ENCODE data around the gene SIGLEC11. TPM values are rescaled to one million over a fixed set of nuclear protein-coding genes. Genes with fewer than 3 reads are reported as not detected.
A peak's percentile ranks its signal among the peaks of the same experiment; 100 is the strongest.
"Not testable (repeated sequence)": the region's sequence is repeated elsewhere in the genome, so short reads cannot be mapped to it uniquely, and the experiment has no call there.

SIGLEC11 gene, protein sequence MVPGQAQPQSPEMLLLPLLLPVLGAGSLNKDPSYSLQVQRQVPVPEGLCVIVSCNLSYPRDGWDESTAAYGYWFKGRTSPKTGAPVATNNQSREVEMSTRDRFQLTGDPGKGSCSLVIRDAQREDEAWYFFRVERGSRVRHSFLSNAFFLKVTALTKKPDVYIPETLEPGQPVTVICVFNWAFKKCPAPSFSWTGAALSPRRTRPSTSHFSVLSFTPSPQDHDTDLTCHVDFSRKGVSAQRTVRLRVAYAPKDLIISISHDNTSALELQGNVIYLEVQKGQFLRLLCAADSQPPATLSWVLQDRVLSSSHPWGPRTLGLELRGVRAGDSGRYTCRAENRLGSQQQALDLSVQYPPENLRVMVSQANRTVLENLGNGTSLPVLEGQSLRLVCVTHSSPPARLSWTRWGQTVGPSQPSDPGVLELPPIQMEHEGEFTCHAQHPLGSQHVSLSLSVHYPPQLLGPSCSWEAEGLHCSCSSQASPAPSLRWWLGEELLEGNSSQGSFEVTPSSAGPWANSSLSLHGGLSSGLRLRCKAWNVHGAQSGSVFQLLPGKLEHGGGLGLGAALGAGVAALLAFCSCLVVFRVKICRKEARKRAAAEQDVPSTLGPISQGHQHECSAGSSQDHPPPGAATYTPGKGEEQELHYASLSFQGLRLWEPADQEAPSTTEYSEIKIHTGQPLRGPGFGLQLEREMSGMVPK
- not detected for total RNA-seq

DNA sequence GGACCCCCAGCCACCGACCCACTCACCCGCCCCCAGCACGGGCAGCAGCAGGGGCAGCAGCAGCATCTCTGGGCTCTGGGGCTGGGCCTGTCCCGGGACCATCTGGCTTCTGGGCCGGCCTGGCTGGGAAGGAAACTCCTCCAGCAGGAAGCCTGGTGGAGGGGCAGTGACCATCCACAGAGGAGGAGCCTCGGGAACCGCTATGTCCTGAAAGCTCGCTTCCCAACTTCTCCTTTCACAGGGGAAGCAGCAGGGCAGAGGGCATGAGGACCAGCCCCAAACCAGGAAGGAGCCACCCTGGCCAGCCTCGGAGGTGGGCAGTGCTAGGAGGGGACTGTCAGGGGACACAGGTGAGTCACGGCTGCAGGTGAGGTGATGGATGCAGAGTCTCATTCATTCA lies at the start of gene SIGLEC11:
SIGLEC11 (minus strand) TSS at position 193 of the 400 bp plus-strand sequence; CDS start at position 102, 91 bp downstream.
- H3K27me3 Mint-ChIP-seq; H3K36me3 Mint-ChIP-seq (ENCODE audit: low read depth); CTCF ChIA-PET; DNase-seq; H3K9me3 Mint-ChIP-seq; H3K4me3 Mint-ChIP-seq; H3K27ac Mint-ChIP-seq; POLR2A ChIA-PET; H3K4me1 Mint-ChIP-seq: not testable (repeated sequence)

DNA sequence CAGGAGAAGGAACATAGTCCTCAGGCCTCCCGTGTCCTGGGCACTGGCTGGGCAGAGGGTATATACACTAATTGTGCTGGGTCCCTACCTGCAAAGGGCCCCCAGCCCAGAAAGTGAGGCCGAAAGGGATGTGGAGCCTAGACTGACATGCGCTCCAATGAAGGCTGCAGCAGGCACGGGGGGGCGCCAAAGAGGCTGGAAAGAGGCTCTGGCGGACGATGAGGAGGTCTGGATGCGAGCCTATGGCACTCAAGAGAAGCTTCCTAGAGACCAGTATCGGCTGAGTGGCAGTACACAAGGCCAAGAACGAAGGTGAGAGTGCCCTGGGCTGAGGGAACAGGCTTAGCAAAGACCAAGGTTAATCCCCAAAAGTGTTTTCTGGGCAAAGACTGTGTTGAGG lies 47.6 kb upstream of the SIGLEC11 start:
- ChIA-PET POLR2A (no interaction called here), CTCF (interaction anchor here (0.5 kb wide), 1 partner anchor 523 kb away, joined by 6 read pairs; no protein-coding TSS in a partner anchor)
- Mint-ChIP-seq H3K27me3 (no peaks in the 10 kb centered on the region), H3K36me3 (ENCODE audit: low read depth) (peaks cover 52% of the 10 kb centered on the region), H3K27ac (no peak overlapping the region), H3K4me3 (no peak overlapping the region), H3K4me1 (peaks cover 20% of the 10 kb centered on the region), H3K9me3 (no peaks in the 10 kb centered on the region)
- DNase-seq: no peak

GRCh38 chr19:50007947-50008346 lies 47.0 kb upstream of the SIGLEC11 start:
- H3K36me3 Mint-ChIP-seq (ENCODE audit: low read depth): peaks cover 52% of the 10 kb centered on the region
- ChIA-PET CTCF (no interaction called here), POLR2A (no interaction called here)
- H3K27me3 Mint-ChIP-seq: no peaks in the 10 kb centered on the region
- no peak for DNase-seq
- H3K4me1 Mint-ChIP-seq: peaks cover 26% of the 10 kb centered on the region
- no peaks in the 10 kb centered on the region for H3K9me3 Mint-ChIP-seq
- H3K4me3 Mint-ChIP-seq: no peak overlapping the region
- no peak overlapping the region for H3K27ac Mint-ChIP-seq

DNA sequence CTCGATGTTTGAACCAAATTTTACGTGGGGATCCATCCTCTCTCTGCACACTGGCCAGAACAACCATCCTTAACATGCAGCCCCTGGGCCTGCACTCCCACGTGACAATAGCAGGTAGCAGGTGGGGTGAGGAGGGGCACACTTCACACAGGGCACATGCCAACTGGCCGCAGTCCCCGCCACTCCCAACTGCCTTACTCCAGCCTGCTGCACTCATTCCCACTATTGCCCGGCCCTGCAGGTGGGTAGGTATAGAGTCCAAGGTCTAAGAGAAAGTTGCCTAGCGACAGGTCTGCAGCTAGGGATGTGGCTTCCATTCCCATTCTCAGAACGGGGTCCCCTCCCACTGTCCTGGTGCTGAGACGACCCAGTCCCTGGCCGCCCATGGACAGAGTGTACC lies 46.2 kb upstream of the SIGLEC11 start:
- Mint-ChIP-seq H3K4me1 (peaks cover 32% of the 10 kb centered on the region), H3K27me3 (no peaks in the 10 kb centered on the region), H3K36me3 (ENCODE audit: low read depth) (peaks cover 54% of the 10 kb centered on the region), H3K4me3 (no peak overlapping the region), H3K9me3 (no peaks in the 10 kb centered on the region), H3K27ac (no peak overlapping the region)
- CTCF ChIA-PET: no interaction called here
- POLR2A ChIA-PET: no interaction called here
- no peak for DNase-seq

DNA sequence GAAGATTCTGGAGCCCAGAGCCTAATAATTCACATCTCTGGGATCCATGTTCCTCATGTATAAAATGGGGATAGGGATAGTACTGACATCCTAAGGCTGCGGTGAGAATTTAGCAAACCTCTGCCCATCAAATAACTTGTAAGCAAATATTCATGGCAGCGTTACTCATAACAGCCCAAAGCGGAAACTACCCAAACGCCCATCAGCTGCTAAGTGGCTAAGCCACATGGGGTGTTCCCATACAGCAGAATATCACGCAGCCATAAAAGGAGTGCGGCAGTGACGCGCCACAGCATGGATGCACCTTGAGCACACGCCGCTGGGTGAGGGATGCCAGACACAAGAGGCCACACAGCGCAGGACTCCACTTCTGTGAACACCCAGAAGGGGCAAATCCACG lies 44.5 kb upstream of the SIGLEC11 start:
- Mint-ChIP-seq H3K36me3 (ENCODE audit: low read depth) (peaks cover 56% of the 10 kb centered on the region), H3K9me3 (no peaks in the 10 kb centered on the region), H3K4me1 (peaks cover 33% of the 10 kb centered on the region), H3K4me3 (no peak overlapping the region), H3K27me3 (no peaks in the 10 kb centered on the region), H3K27ac (no peak overlapping the region)
- POLR2A ChIA-PET: no interaction called here
- DNase-seq: no peak
- CTCF ChIA-PET: interaction anchor here (0.6 kb wide), 1 partner anchor 48 kb away, joined by 4 read pairs; no protein-coding TSS in a partner anchor

DNA sequence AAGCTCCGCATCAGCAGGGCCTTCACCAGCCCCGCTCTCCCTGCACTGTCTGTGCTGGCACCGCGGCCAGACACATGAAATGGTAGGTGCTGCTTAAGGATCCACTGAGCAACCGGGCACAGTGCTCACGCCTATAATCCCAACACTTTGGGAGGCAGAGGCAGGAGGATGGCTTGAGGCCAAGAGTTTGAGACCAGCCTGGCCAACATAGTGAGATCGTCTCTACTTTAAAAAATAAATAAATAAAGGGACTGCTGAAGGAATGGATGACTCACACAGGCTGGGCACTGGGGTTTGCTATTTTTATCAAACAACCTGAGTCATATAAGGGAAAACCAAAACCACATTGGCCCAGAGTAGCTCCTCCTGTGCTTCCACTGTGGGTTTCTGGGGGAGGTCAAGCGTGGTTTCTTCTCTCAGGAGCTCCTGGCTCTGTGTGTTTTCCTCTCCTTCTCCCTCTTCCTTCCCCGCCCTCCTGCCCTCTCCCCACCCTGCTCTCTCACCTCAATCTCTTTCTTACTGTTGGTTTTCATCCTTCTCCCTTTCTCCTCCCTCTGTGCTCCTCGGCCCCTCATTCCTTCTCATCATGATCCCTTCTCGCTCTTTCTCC lies 42.9 kb upstream of the SIGLEC11 start:
- Mint-ChIP-seq H3K4me3 (peak overlapping the region; percentile 35), H3K27ac (no peak overlapping the region), H3K27me3 (no peaks in the 10 kb centered on the region), H3K9me3 (no peaks in the 10 kb centered on the region), H3K36me3 (ENCODE audit: low read depth) (peaks cover 64% of the 10 kb centered on the region), H3K4me1 (peaks cover 35% of the 10 kb centered on the region)
- CTCF ChIA-PET: interaction anchor here (1.0 to 1.2 kb wide), 2 partner anchors 20 to 21 kb away, joined by 3 read pairs; no protein-coding TSS in a partner anchor
- POLR2A ChIA-PET: no interaction called here
- peak; percentile 37 for DNase-seq

GRCh38 chr19:50003254-50003788 lies 42.3 kb upstream of the SIGLEC11 start:
- peaks cover 59% of the 10 kb centered on the region for H3K36me3 Mint-ChIP-seq (ENCODE audit: low read depth)
- ChIA-PET CTCF (interaction anchor here (1.2 kb wide), 1 partner anchor 20 kb away, joined by 3 read pairs; no protein-coding TSS in a partner anchor), POLR2A (no interaction called here)
- H3K27ac Mint-ChIP-seq: no peak overlapping the region
- H3K4me3 Mint-ChIP-seq: no peak overlapping the region
- no peaks in the 10 kb centered on the region for H3K27me3 Mint-ChIP-seq
- DNase-seq: no peak
- H3K9me3 Mint-ChIP-seq: no peaks in the 10 kb centered on the region
- H3K4me1 Mint-ChIP-seq: peaks cover 35% of the 10 kb centered on the region

- peaks cover 60% of the 10 kb centered on the region for H3K36me3 Mint-ChIP-seq (ENCODE audit: low read depth)
- no peaks in the 10 kb centered on the region for H3K9me3 Mint-ChIP-seq
- POLR2A ChIA-PET: no interaction called here
- CTCF ChIA-PET: interaction anchor here (0.6 to 1.4 kb wide), 3 partner anchors 9 to 16 kb away, joined by 3 to 6 read pairs (median 3); no protein-coding TSS in a partner anchor
- no peak overlapping the region for H3K4me3 Mint-ChIP-seq
- no peaks in the 10 kb centered on the region for H3K27me3 Mint-ChIP-seq
- no peak overlapping the region for H3K27ac Mint-ChIP-seq
- peaks cover 35% of the 10 kb centered on the region for H3K4me1 Mint-ChIP-seq
- no peak for DNase-seq
Observed at GRCh38 chr19:50002386-50002960, 41.5 kb upstream of the SIGLEC11 start.

DNA sequence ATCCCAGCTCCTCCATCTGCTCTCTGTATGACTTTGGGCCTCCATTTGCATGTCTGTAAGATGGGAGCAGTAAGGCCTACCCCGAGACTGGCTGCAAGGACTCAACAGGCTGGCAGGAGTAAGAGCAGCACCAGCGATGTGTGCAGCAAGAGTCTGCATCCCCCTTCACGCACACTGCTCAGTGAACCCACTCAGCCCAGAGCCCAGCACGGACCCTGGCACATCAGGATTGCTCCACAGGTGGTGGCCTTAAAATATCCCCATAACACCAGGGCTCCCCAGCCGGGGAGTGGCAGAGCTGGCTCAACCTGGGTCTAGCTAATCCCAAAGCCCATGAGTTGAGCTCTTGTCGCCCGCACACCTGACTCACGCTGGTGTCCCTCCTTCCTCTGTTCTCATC lies 40.8 kb upstream of the SIGLEC11 start:
- CTCF ChIA-PET: interaction anchor here (0.6 to 1.4 kb wide), 3 partner anchors 9 to 15 kb away, joined by 3 to 6 read pairs (median 3); no protein-coding TSS in a partner anchor
- Mint-ChIP-seq H3K27ac (no peak overlapping the region), H3K9me3 (no peaks in the 10 kb centered on the region), H3K27me3 (no peaks in the 10 kb centered on the region), H3K4me1 (peaks cover 35% of the 10 kb centered on the region), H3K36me3 (ENCODE audit: low read depth) (peaks cover 56% of the 10 kb centered on the region), H3K4me3 (no peak overlapping the region)
- DNase-seq: no peak
- POLR2A ChIA-PET: no interaction called here

- CTCF ChIA-PET: no interaction called here
Observed at GRCh38 chr19:50000841-50001557, 40.0 kb upstream of the SIGLEC11 start.

GRCh38 chr19:50000038-50000840 lies 39.3 kb upstream of the SIGLEC11 start:
- Mint-ChIP-seq H3K4me3 (no peak overlapping the region), H3K36me3 (ENCODE audit: low read depth) (peaks cover 55% of the 10 kb centered on the region), H3K9me3 (no peaks in the 10 kb centered on the region), H3K27ac (no peak overlapping the region), H3K27me3 (no peaks in the 10 kb centered on the region), H3K4me1 (peaks cover 31% of the 10 kb centered on the region)
- CTCF ChIA-PET: no interaction called here
- no peak for DNase-seq
- POLR2A ChIA-PET: no interaction called here

More at GRCh38 chr19:50000841-50001557, 40.0 kb upstream of the SIGLEC11 start:
- Mint-ChIP-seq H3K4me1 (peaks cover 35% of the 10 kb centered on the region), H3K27me3 (no peaks in the 10 kb centered on the region), H3K9me3 (no peaks in the 10 kb centered on the region), H3K27ac (no peak overlapping the region), H3K4me3 (no peak overlapping the region), H3K36me3 (ENCODE audit: low read depth) (peaks cover 56% of the 10 kb centered on the region)
- DNase-seq: no peak
- POLR2A ChIA-PET: no interaction called here
